SJSA1 (cell line): ENCODE data around the gene BCL2. TPM values are rescaled to one million over a fixed set of nuclear protein-coding genes. Genes with fewer than 3 reads are reported as not detected.
"Not testable (repeated sequence)": the region's sequence is repeated elsewhere in the genome, so short reads cannot be mapped to it uniquely, and the experiment has no call there.

Experiments
- DNase-seq, 2 experiments: peaks; one replicate each; pipeline ENCODE4 v3.0.0-alpha.2; 2015 to 2020; ENCODE audit warnings: low spot score in 2 of 2, low read depth in 1 of 2
- H3K27ac ChIP-seq: fragments of 250-450 bp; sonication (Bioruptor Pico); 2 replicates; pipeline ENCODE4 v1.5.1; 2020; ENCODE audit warnings: mild to moderate bottlenecking, moderate library complexity
- H3K27me3 ChIP-seq: fragments of 250-450 bp; sonication (Bioruptor Pico); replicated peaks from 2 replicates; pipeline ENCODE4 v1.5.1; 2020; ENCODE audit warnings: mild to moderate bottlenecking, moderate library complexity
- H3K36me3 ChIP-seq: fragments of 250-450 bp; sonication (Bioruptor Pico); 2 replicates; pipeline ENCODE4 v1.5.1; 2020; ENCODE audit warnings: mild to moderate bottlenecking
- H3K4me1 ChIP-seq: fragments of 250-450 bp; sonication (Bioruptor Pico); replicated peaks from 2 replicates; pipeline ENCODE4 v1.6.1; 2021; ENCODE audit warnings: mild to moderate bottlenecking
- H3K4me3 ChIP-seq: fragments of 250-450 bp; sonication (Bioruptor Pico); 2 replicates; pipeline ENCODE4 v1.5.1; 2020; ENCODE audit warnings: mild to moderate bottlenecking
- H3K9me3 ChIP-seq: fragments of 250-450 bp; sonication (Bioruptor Pico); replicated peaks from 2 replicates; pipeline ENCODE4 v1.5.1; 2020; ENCODE audit warnings: mild to moderate bottlenecking
- total RNA-seq: library from RNA; depleted of rRNA; stranded (reverse); fragments of >200 nt; shearing (Covaris generic); gene quantifications from 2 replicates; pipeline ENCODE4 v1.2.3, GENCODE V29; 2014

The BCL2 gene
- total RNA-seq, 1 experiment from 2014 or later: 7.8 TPM

DNA sequence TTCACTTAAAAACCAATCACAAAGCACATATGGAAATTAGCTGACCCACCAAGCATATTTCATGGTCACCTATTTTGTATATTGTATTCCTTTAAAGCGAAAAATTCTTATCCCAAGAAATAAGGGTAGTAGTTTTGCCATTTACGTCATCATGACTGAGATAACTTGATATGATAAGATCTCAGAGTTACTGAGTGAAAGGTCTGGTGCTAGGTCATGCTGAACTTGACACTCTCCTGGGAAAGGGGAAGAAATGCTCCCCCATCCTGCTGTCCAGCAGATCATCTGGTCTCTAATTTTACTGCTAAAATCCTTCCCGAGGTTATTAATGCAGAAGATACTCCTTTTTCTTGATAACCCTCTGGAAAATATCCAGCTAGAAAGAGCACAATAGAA is 78.3 kb downstream of the BCL2 start:
- no peaks in the 10 kb centered on the region for H3K27me3 ChIP-seq
- no peak for DNase-seq
- no peaks in the 10 kb centered on the region for H3K9me3 ChIP-seq
- peaks cover 26% of the 10 kb centered on the region for H3K4me1 ChIP-seq
- no peak overlapping the region for H3K27ac ChIP-seq
- no peak overlapping the region for H3K4me3 ChIP-seq
- H3K36me3 ChIP-seq: no peaks in the 10 kb centered on the region

DNA sequence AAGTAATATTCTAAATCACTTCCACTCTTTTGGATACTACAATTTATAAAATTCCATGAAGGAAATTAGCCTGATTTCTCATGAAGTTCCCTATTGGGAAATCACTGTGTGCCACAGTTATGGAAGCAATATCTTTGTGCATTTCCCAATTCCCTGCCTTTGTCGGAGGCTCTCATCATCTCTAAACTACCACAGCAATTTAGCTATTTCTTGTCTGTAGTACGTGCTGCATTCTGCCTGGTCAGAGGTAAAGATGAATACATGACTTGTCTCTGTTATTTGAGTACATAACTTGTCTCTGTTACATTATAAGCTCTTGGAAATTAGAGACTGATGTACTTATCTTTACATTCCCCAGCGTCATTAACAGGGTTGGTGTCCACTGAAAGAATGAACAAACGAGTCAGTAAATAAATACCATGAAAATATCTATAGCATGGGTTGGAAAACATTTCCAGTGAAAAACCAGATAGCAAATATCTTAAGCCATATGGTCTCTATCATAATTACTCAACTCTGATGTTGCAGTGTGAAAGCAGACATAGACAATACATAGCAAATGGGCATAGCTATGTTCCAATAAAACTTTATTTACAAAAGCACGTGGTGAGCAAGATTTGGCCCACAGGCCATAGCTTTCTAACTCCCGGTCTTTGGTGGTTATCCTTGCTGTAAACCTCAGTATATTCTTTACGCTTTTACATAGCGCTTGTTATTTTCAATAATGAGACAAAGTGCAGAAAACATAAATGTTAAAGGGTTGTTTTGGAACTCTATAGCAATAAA is 78.8 kb downstream of the BCL2 start:
- no peaks in the 10 kb centered on the region for H3K27me3 ChIP-seq
- H3K4me1 ChIP-seq: peaks cover 26% of the 10 kb centered on the region
- no peak overlapping the region for H3K27ac ChIP-seq
- H3K4me3 ChIP-seq: no peak overlapping the region
- no peak for DNase-seq
- H3K36me3 ChIP-seq: no peaks in the 10 kb centered on the region
- no peaks in the 10 kb centered on the region for H3K9me3 ChIP-seq

DNA sequence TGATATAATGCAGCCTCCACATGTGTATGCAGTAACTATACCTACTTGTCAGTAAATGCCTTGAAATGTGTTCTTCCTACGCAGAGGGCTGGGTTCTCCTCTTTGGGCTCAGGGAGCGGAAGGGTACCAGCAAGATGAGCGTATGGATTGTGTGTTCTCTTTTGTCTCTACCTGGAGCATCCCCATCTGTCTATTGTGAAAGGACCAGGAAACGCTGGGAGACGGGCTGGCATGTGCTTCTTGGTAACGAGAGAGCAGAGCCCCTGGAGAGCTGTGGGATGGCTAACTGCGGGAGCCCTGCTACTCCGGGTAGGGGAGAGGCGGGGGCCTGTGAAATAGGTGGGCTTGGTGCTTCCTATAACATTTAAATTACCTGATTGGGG is 80.9 kb downstream of the BCL2 start:
- Histone ChIP-seq H3K27me3 (no peaks in the 10 kb centered on the region), H3K4me3 (no peak overlapping the region), H3K4me1 (peaks cover 26% of the 10 kb centered on the region), H3K9me3 (no peaks in the 10 kb centered on the region), H3K27ac (peak overlapping the region; percentile 98), H3K36me3 (no peaks in the 10 kb centered on the region)
- no peak for DNase-seq

DNA sequence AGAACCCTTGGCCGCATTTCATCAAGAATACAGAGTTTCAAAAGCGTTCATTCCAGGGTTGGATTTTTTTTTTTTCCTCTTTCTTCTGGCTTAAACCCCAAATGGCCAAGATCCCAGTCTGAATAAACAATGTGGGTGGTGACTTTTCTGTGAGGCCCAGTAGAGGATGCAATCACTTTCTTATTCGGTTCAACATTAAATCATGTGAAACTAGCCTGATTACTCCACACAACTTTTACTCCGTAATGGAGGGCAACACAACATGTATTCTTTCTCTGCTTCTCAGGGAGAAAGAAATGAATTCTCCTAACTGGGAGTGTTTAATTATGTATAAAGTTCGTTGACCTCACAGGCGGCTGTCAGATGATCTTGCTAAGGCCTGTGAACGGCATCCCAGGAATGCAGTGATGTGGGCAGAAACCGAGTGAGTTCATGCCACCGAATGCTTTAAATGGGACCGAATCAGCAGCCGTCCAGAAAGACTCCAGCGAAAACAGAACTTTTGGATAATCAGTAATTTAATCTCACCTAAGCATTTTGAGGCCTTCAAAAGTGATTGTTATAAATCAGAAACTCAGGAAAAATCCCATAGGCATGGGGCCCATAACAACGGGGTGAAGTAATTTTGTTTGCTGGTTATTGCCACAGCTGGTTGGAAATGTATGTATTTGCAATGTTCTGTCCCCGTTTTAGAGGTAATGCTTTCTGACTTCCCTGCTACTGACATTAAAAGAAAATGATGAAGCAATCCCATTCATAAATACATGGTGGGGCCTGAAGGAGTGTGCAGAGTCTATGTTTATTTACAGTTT is 81.5 kb downstream of the BCL2 start:
- peak overlapping the region; percentile 10; the same call in 1 of the 2 replicates for H3K4me3 ChIP-seq
- H3K36me3 ChIP-seq: no peaks in the 10 kb centered on the region
- H3K9me3 ChIP-seq: no peaks in the 10 kb centered on the region
- peaks cover 26% of the 10 kb centered on the region for H3K4me1 ChIP-seq
- peak overlapping the region; percentile 98 for H3K27ac ChIP-seq
- peak; percentile 86 to 95 for DNase-seq
- no peaks in the 10 kb centered on the region for H3K27me3 ChIP-seq

DNA sequence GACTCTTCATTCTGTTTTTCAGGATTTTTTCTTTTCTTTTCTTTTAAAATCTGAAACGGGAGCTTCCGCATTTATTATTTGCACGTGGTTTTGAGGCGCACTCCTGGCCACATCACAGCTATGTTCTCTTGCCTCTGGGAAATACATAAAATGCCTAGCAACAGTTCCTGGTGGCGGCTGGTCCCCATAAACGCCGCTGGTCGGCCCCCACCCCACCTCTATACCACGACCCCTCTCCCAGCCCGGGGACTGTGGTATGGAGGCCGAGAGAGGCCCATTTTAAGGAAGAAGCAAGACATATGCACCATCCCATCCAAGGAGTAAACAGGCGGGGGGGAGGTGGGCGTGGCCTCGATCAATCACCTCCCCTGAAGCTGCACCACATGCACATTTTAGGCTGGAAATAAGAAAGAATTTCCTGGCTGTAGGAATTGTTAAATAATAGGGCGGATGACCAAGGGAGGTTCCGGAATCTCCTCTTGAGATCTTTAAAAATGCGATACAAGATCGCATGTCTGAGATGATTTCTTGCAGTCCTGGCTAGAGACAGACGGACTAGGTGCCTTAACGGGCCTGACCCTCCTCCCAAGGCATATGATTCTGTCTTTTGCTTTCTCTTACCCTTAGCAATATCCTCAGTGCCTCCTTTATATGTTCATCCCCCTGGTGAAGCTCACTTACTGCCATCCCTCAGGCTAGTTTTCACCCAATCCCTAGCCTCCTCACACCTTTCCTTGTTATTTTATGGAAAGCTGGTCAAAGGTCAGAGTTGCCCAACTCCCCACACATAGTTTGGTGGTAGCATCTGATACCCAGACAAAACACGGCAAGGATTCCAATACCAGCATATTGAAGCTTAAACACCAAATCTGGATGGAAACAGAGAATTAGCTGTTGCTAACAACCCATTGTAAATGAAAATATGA is 82.4 kb downstream of the BCL2 start:
- Histone ChIP-seq H3K27ac (peak overlapping the region; percentile 98), H3K36me3 (no peaks in the 10 kb centered on the region), H3K4me3 (no peak overlapping the region), H3K9me3 (no peaks in the 10 kb centered on the region), H3K27me3 (no peaks in the 10 kb centered on the region), H3K4me1 (peaks cover 26% of the 10 kb centered on the region)
- no peak for DNase-seq

DNA sequence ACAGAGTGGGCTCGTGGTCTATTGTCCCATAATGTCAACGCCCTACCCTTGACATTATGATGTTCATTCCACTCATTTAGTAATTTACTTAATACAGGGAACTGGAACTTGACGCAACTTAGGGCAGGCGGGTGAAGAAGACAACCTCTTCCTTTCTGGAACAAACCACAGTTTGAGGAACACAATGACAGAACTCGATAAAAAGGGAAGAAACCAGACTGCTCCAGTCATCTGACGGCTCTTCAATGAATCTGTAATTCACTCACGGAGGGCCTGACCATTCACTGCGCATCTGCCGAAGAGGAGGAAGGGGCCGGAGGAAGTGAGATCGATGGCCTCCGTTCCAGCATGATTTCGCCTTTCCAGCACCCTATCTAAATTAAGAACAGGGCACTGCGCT is 83.2 kb downstream of the BCL2 start:
- Histone ChIP-seq H3K9me3 (no peaks in the 10 kb centered on the region), H3K4me3 (no peak overlapping the region), H3K36me3 (no peaks in the 10 kb centered on the region), H3K27me3 (no peaks in the 10 kb centered on the region), H3K27ac (no peak overlapping the region), H3K4me1 (peaks cover 26% of the 10 kb centered on the region)
- DNase-seq: no peak

DNA sequence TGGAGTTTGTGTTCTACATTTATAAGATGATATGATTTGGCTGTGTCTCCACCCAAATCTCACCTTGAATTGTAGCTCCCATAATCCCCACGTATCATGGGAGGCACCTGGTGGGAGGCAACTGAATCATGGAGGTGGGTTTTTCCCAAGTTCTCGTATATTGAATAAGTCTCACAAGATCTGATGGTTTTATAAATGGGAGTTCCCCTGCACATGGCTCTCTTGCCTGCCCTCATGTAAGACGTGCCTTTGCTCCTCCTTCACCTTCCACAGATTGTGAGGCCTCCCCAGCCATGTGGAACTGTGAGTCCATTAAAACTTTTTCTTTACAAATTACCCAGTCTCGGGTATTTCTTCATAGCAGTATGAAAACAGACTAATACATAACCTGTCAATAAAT is 83.6 kb downstream of the BCL2 start:
- not testable (repeated sequence) for H3K27me3 ChIP-seq, H3K36me3 ChIP-seq

DNA sequence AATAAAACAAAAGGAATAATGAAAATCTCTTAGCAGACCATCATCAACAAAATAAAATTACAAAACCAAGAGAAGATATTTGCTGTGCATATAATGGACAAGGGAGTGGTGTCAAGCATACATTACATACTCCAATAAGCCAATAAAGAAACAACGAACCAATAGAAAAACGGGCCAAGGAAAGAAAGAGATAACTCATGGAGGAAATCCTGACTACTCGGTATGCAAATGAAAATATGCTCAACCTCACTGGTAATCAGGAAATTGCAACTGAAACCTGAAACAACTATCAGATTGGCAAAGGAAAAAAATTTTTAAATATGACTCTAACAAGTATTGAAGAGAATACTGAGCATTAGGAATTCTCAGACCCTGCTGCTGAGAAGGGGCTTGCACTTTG is 84.7 kb downstream of the BCL2 start:
- Histone ChIP-seq H3K27me3 (no peaks in the 10 kb centered on the region), H3K27ac (no peak overlapping the region), H3K4me1 (peaks cover 26% of the 10 kb centered on the region), H3K4me3 (no peak overlapping the region), H3K9me3 (no peaks in the 10 kb centered on the region), H3K36me3 (no peaks in the 10 kb centered on the region)
- no peak for DNase-seq

More for the DNA sequence above, 83.6 kb downstream of the BCL2 start:
- H3K4me1 ChIP-seq: peaks cover 26% of the 10 kb centered on the region
- H3K27ac ChIP-seq, H3K4me3 ChIP-seq, DNase-seq, H3K9me3 ChIP-seq: not testable (repeated sequence)

DNA sequence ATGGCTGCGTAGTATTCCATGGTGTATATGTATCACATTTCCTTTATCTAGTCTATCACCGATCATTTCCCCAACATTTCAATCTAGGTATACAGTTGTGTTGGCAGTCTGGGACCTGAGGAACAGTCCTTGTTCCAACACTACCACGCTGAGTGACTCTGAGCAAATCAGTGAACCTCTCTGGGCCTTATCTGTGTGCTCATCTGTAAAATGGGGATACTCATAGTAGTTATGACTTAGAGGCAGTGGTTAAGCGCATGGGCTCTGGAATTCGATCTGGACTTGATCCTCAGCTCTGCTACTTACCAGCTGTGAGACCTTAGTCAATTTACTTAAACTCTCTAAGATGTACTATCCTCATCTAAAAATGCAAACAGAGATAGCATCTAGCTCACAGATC is 85.1 kb downstream of the BCL2 start:
- Histone ChIP-seq H3K9me3 (no peaks in the 10 kb centered on the region), H3K36me3 (no peaks in the 10 kb centered on the region), H3K27me3 (no peaks in the 10 kb centered on the region), H3K27ac (no peak overlapping the region), H3K4me3 (no peak overlapping the region), H3K4me1 (peaks cover 26% of the 10 kb centered on the region)
- no peak for DNase-seq

DNA sequence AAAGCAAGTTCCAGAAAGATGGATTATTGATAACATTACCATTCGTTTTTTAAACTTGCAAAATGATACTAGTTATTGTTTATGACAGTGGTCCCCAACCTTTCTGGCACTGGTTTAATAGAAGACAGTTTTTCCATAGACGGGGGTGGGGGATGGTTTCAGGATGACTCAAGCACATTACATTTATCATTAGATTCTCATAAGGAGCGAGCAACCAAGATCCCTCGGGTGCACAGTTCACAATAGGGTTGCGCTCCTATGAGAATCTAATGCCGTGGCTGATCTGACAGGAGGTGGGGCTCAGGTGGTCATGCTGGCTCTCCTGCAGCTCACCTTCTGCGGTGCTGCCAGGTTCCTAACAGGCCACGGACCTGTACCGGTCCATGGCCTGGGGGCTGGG is 86.2 kb downstream of the BCL2 start:
- no peaks in the 10 kb centered on the region for H3K9me3 ChIP-seq
- no peaks in the 10 kb centered on the region for H3K36me3 ChIP-seq
- no peak overlapping the region for H3K27ac ChIP-seq
- H3K4me1 ChIP-seq: peaks cover 15% of the 10 kb centered on the region
- H3K27me3 ChIP-seq: no peaks in the 10 kb centered on the region
- no peak for DNase-seq
- H3K4me3 ChIP-seq: no peak overlapping the region

DNA sequence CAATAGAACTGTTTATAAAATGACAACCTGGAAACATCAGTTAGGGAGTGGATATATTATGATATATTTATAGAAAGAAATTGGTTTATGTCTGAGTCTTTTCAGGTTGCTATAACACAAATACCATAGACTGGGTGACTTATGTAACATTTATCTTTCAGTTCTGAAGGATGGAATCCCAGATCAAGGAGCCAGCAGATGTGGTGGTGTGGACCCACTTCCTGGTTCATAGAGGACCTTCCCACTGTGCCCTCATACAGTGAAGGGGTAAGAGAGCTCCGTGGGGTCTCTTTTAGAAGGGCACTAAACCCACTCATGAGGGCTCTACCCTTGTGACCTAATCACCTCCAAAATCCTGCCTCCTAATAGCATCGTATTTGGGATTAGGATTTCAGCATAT is 86.7 kb downstream of the BCL2 start:
- Histone ChIP-seq H3K9me3 (no peaks in the 10 kb centered on the region), H3K4me1 (peaks cover 12% of the 10 kb centered on the region), H3K36me3 (no peaks in the 10 kb centered on the region), H3K27ac (no peak overlapping the region), H3K27me3 (no peaks in the 10 kb centered on the region), H3K4me3 (no peak overlapping the region)
- no peak for DNase-seq

DNA sequence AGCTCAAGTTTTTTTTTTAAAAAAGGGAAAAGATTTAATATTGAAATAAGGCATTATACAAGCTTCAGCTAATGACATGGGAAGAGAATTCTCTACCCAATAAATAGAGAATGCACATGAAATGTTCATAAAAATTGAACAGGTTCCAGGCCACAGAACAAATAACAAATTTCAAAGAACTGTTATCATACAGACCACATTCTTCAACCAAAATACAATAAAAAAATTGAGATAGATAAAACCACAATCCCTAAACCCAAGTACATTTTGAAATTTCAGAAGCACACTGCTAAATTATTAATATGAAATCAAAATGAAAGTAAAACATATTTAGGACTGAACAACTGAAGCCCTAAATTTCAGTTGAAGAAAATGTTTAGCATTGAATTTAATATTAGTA is 89.6 kb downstream of the BCL2 start:
- H3K4me1 ChIP-seq: 0 out of 2 replicates have a peak, but pooled peaks cover 5% of the 10 kb centered on the region
- no peak for DNase-seq
- H3K27me3 ChIP-seq: no peaks in the 10 kb centered on the region
- H3K27ac ChIP-seq: no peak overlapping the region
- no peaks in the 10 kb centered on the region for H3K36me3 ChIP-seq
- no peak overlapping the region for H3K4me3 ChIP-seq
- H3K9me3 ChIP-seq: no peaks in the 10 kb centered on the region

DNA sequence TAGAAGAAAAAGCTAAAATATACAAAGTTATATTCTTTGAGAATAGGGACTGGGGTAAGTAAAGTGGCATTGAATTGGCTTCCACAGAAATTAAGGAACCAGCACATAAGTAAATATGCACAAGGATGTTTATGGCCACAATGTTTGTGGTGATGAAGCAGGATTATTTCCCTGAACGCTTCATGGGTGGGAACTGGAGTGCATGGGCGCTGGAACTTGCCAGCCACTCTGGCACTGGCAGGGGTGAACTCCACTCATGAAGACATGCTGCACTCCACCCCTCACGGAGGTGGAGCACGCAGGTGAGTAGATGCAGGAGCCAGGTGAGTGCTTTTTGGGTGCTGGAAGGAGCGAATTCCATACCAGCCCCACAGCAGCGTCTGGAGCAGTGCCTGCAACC is 94.1 kb downstream of the BCL2 start:
- Histone ChIP-seq H3K9me3 (no peaks in the 10 kb centered on the region), H3K27me3 (no peaks in the 10 kb centered on the region), H3K4me3 (no peak overlapping the region), H3K36me3 (no peaks in the 10 kb centered on the region), H3K4me1 (0 out of 2 replicates have a peak, but pooled peaks cover 5% of the 10 kb centered on the region), H3K27ac (no peak overlapping the region)
- no peak for DNase-seq
